Stimulated activated naive B cell treated with anti-CD40 and anti-IgM and Interleukin-4, amounts not matched to agents 10 μg/mL and 1 μg/mL and 100 μg/mL, for 72 hours (primary cell): ENCODE data around the gene C1orf198.

ENCODE experiments used
- ATAC-seq, 2 donors: fragments of 150-1000 bp; cut with Tn5 transposase; replicated peaks; 2 replicates each; pipeline ENCODE4 v1.10.0; 2021; ENCODE audit warnings: moderate library complexity in 1 of 2
- DNase-seq: peaks from one replicate; pipeline ENCODE4 v3.0.0; 2021
- H3K27ac Mint-ChIP-seq: one replicate; pipeline ENCODE4 v1.8.0; 2022; ENCODE audit warnings: mild to moderate bottlenecking, mixed read lengths
- H3K27me3 Mint-ChIP-seq, 2 donors: one replicate each; pipeline ENCODE4 v1.8.0; 2022; ENCODE audit warnings: mixed read lengths in 2 of 2
- H3K36me3 Mint-ChIP-seq, 2 donors: one replicate each; pipeline ENCODE4 v1.8.0; 2022; ENCODE audit warnings: mixed read lengths in 2 of 2, mild to moderate bottlenecking in 1 of 2
- H3K4me1 Mint-ChIP-seq, 2 donors: one replicate each; pipeline ENCODE4 v1.8.0; 2022; ENCODE audit warnings: mixed read lengths in 2 of 2, mild to moderate bottlenecking in 1 of 2
- H3K4me3 Mint-ChIP-seq, 2 donors: one replicate each; pipeline ENCODE4 v1.8.0; 2022; ENCODE audit warnings: mild to moderate bottlenecking in 2 of 2, mixed read lengths in 2 of 2, moderate library complexity in 1 of 2
- H3K9me3 Mint-ChIP-seq, 2 donors: one replicate each; pipeline ENCODE4 v1.8.0; 2022; ENCODE audit warnings: mixed read lengths in 2 of 2, mild to moderate bottlenecking in 1 of 2

Gene C1orf198

DNA sequence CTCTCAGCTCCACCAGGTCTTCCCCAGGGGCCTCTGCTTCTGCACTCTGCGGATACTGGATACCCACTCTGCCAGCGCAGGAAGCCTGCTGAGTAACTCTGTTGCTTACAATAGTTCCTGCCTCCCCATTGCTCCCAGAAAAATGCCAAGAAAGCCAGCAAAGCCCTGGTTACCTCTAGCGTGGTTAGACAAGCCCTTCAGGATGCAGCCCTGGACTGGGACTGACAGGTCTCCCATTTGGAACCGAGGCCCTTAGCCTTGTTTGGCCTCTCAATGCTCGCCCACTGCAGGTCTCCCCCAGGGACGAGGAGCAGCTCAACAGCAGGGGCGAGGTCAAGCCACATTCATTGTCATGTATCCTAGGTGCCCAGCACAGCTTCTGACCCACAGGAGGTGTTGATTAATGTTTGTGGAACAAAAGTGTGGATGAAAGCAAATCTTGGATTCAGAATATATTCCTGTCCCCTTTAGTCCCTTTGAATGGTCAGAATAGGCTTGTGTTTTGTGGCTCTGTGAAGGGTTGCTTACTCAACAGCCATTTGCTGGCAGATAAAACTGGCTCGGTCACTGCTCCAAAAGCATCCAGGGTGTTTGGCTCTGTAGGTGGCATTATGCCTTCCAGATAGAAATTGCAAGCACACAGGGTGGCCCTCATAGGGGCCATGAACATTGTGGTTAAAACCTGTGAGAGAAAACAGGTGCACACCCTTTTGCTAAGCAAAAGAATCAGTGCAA is 58.9 kb downstream of the C1orf198 start:
- no peaks in the 10 kb centered on the region for H3K4me1 Mint-ChIP-seq

DNA sequence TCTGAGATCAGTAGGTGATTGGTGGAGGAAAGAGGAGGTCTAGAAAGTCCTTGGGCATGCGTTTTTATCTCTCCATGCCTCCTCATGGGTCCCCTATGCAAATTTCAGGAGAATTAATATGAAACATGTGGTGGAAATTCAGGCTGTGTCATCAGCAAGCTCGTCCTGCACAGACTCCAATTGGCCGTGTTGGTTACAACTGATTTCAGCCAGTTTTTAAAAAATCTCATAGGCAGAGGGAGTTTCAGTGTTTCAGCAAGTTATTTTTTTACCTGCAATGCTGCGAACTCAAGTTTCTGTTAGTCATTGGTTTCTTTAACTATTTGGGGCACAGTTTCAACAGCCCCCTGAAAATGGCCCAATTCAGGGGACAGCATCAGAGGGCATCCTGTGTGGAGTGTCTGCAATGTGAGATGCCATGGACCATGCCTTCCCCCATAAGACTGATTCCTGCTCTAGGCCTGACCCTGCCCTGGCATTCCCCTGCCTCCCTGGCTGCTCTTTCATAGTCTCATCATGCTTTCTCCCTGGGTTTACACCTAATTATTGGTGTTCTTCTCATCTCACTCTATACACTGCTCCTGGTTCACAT is 59.9 kb downstream of the C1orf198 start:
- no peak for ATAC-seq
- Mint-ChIP-seq H3K36me3 (peaks cover 0 to 6% of the 10 kb centered on the region in 2 donors), H3K27me3 (peaks cover 0 to 5% of the 10 kb centered on the region in 2 donors), H3K4me3 (no peak overlapping the region), H3K4me1 (no peaks in the 10 kb centered on the region), H3K9me3 (peaks cover 15 to 18% of the 10 kb centered on the region in 2 donors), H3K27ac (no peak overlapping the region)
- DNase-seq, result no peak

More for the DNA sequence above, 58.9 kb downstream of the C1orf198 start:
- H3K27ac Mint-ChIP-seq, result no peak overlapping the region
- DNase-seq, result no peak
- H3K36me3 Mint-ChIP-seq, result peaks cover 4 to 10% of the 10 kb centered on the region in 2 donors
- peaks cover 3 to 5% of the 10 kb centered on the region in 2 donors for H3K27me3 Mint-ChIP-seq
- H3K4me3 Mint-ChIP-seq, result no peak overlapping the region
- peaks cover 20 to 24% of the 10 kb centered on the region in 2 donors for H3K9me3 Mint-ChIP-seq
- ATAC-seq, result no peak

DNA sequence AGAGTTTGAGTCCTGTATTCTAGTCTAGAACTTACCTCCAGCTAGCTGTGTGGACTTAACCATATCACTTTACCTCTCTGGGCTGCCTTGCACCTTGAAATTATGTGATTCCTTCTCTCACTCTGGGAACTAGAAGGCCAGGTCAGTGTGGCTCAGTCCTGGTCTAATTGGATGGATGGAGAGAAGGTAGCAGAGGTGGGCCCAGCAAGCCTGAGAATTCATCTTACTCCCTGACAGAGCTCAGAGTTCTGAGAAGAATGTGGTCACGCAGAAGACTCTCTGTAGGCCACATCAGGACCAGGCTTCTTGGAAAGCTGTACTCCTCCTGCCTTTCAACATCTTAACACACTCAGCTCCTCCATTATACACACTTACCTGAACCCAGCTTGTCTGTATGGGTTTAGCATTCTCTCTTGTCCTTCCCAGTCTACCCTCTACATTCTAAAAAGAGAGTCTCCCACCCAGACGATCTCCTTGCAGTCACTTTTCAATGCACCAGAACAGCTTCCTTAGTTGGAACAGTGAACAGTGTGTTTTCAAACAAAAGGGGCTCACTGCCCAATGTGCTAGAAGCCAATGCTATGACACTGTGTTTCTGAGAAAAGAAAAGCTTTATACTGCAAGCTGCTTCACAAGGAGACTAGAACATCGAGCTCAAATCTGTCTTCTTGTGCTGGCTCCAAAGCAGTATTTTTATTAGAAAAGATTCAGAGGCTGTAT is 60.6 kb downstream of the C1orf198 start:
- peaks cover 0 to 8% of the 10 kb centered on the region in 2 donors for H3K27me3 Mint-ChIP-seq
- H3K9me3 Mint-ChIP-seq, result peaks cover 9 to 11% of the 10 kb centered on the region in 2 donors
- H3K27ac Mint-ChIP-seq, result no peak overlapping the region
- no peak for ATAC-seq
- no peak for DNase-seq
- H3K36me3 Mint-ChIP-seq, result no peaks in the 10 kb centered on the region
- H3K4me3 Mint-ChIP-seq, result no peak overlapping the region
- no peaks in the 10 kb centered on the region for H3K4me1 Mint-ChIP-seq

DNA sequence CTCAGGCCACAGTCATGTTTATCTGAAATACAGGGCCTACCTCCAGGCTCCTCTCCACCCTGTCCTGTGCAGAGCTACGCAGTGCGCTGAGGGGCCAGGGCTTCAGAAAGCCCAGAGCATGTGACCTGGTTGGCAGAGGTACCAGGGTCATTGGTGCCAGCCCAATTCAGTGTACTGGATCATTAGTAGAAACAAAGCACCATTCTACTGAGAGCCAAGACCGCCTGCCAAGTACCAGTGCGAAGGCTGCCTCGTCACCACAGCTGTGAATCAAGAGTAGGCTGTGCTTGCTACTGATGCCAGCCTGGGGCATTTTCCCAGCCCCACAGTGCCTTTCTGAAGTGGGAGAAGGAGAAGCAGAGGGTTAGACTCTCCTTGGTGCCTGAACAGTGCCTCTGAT is 61.3 kb downstream of the C1orf198 start:
- H3K4me3 Mint-ChIP-seq, result no peak overlapping the region
- DNase-seq (no peak), ATAC-seq (no peak)
- no peak overlapping the region for H3K27ac Mint-ChIP-seq
- H3K9me3 Mint-ChIP-seq, result peaks cover 5 to 6% of the 10 kb centered on the region in 2 donors
- no peaks in the 10 kb centered on the region for H3K4me1 Mint-ChIP-seq
- no peaks in the 10 kb centered on the region for H3K36me3 Mint-ChIP-seq
- peaks cover 4 to 15% of the 10 kb centered on the region in 2 donors for H3K27me3 Mint-ChIP-seq

DNA sequence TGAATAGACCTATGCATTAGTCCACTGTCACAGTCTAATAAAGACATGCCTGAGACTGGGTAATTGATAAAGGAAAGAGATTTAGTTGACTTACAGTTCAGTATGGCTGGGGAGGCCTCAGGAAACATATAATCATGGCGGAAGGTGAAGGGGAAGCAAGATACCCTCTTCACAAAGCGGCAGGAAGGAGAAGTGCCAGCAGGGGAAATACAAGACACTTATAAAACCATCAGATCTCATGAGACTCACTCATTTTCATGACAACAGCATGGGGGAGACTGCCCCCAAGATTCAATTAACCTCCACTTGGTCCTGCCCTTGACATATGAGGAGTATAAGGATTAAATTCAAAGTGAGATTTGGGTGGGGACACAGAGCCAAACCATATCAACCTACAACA is 61.8 kb downstream of the C1orf198 start:
- Mint-ChIP-seq H3K27ac (no peak overlapping the region), H3K4me3 (no peak overlapping the region), H3K36me3 (no peaks in the 10 kb centered on the region), H3K9me3 (peaks cover 5 to 6% of the 10 kb centered on the region in 2 donors), H3K27me3 (peaks cover 7 to 16% of the 10 kb centered on the region in 2 donors), H3K4me1 (no peaks in the 10 kb centered on the region)
- no peak for DNase-seq
- no peak for ATAC-seq

DNA sequence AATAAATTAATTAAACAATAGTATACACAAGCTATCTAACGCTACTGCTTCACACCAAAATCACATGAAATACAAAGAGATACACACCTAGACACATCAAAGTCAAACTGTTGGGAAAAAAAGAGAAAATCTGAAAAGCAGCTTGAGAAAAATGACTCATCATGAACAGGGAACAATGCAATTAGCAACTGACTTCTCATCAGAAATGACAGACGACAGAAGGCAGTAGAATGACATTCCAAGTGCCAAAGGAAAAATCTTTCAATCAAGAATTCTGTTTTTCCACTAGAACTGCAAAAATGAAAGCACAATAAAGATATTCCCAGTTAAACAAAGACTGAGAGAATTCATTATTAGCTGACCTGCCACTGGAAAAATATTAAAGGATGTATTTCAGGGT is 63.9 kb downstream of the C1orf198 start:
- ATAC-seq (no peak), DNase-seq (no peak)
- Mint-ChIP-seq H3K27me3 (peaks cover 14 to 24% of the 10 kb centered on the region in 2 donors), H3K27ac (no peak overlapping the region), H3K9me3 (peaks cover 3 to 6% of the 10 kb centered on the region in 2 donors), H3K4me1 (no peaks in the 10 kb centered on the region), H3K36me3 (no peaks in the 10 kb centered on the region), H3K4me3 (no peak overlapping the region)

DNA sequence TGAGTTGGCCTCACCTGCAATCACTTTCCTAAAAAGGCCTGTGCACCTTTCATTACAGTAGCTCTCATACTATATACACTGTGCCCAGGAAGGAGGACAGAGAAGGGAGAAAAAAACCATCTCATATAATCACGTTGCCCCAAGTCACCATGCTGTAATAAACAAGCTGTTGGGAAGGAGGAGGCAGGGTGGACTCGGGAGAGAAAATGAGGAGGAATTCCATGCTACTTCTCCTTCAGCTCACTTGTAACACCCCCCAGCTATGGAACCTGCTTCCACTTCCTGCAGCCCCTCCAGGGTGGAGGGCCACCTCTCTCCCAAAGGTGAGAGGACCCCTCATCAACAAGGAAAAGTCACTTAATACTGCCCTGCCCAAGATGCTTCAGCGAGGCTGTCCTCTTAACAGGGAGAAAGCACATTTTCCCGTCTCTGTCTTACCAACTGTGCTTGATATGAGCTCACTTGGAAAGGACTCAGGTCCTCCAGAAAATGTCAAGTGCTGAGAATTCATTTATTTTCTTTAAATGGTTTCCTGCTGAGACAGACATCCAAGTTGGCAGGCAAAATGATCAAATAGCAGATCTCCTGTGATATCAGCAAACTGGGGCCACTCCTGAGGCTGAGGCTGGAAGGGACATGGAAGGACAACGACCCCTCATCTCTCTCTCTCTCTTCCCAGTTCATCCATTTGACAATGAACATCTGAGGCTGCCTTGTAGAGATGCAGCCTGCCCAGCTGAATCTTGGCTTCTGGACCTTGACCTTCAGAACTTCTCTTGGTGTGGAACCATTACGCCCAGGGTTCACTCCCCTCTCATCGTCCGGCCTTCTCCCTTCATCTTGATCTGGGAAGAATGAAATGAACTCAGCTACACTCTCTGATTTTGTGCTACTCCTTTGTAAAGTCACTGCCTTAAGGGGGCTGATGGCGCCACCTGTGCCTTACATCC is 67.2 kb downstream of the C1orf198 start:
- H3K4me1 Mint-ChIP-seq, result no peaks in the 10 kb centered on the region
- H3K36me3 Mint-ChIP-seq, result no peaks in the 10 kb centered on the region
- no peak overlapping the region for H3K4me3 Mint-ChIP-seq
- ATAC-seq (no peak), DNase-seq (no peak)
- H3K27me3 Mint-ChIP-seq, result peaks cover 22 to 34% of the 10 kb centered on the region in 2 donors
- peaks cover 0 to 1% of the 10 kb centered on the region in 2 donors for H3K9me3 Mint-ChIP-seq
- no peak overlapping the region for H3K27ac Mint-ChIP-seq

DNA sequence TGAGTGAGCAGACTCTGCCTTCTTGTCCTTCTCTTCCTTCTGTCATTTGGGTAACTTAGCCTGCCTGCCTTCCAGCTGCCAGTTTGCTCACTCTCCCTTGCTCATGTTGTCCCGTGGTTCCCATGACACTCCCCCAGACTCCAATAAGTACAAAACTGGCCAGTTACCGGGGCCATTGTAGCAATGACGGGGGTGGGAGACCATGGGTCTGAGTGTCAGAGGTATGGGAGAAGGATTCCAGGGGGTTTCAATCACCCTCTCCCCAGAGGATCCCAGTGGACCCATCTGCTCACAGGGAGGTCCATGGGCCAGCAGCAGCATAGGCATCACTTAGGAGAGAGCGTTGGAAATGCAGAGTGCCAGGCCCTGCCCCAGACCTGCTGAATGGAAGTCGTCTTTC is 69.8 kb downstream of the C1orf198 start:
- no peaks in the 10 kb centered on the region for H3K4me1 Mint-ChIP-seq
- no peak for ATAC-seq
- no peak overlapping the region for H3K4me3 Mint-ChIP-seq
- H3K27me3 Mint-ChIP-seq, result peaks cover 27 to 44% of the 10 kb centered on the region in 2 donors
- H3K27ac Mint-ChIP-seq, result no peak overlapping the region
- H3K9me3 Mint-ChIP-seq, result peaks cover 0 to 1% of the 10 kb centered on the region in 2 donors
- DNase-seq, result no peak
- H3K36me3 Mint-ChIP-seq, result no peaks in the 10 kb centered on the region

DNA sequence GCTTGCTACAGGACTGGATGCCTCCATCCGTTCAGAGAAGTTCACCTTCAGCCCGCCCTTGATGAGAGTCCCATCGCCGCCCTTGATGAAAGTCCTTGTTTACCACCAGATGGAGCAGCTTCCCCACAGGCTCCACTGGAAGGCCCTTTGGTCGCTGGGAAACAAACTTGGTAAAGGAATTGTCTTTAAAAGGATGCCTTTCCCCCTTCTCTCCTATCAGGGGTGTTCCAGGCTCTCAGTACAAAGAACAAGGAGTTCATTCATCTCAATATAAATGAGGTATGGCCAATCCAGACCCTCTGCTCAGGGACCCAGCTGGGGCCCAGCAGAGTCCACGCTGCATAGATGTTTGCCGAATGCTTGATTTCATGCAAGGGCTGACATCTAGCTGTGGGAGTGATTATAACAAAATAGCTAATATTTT is 70.4 kb downstream of the C1orf198 start:
- H3K27me3 Mint-ChIP-seq, result peaks cover 31 to 48% of the 10 kb centered on the region in 2 donors
- no peak overlapping the region for H3K4me3 Mint-ChIP-seq
- H3K36me3 Mint-ChIP-seq, result no peaks in the 10 kb centered on the region
- no peaks in the 10 kb centered on the region for H3K4me1 Mint-ChIP-seq
- DNase-seq (no peak), ATAC-seq (no peak)
- H3K9me3 Mint-ChIP-seq, result peaks cover 0 to 1% of the 10 kb centered on the region in 2 donors
- no peak overlapping the region for H3K27ac Mint-ChIP-seq

DNA sequence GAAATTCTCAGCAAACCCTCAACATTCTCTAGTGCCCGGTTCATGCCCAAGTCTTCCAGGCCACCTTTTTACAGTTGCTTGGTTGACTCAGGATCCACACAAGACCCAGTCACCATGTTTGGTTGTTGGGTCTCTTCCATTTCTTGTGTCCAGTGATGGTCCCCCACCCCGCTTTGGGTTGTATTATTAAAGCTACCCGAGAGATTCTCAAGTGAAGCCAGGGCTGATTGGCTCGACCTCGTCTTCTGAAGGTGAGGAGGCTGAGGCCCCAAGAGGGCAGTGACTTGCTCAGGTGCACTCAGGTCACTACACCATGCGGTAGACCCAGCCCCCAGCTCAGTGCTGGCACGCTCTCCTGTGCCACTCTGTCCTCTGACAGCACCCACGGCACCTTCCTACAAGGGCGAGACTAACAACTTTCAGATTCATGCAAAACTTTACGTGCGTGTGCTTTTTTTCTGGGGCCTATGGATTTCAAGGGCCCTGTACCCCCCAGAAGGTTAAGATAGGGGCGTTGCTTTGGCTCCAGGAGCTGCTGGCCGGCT is 70.9 kb downstream of the C1orf198 start:
- Mint-ChIP-seq H3K27ac (no peak overlapping the region), H3K9me3 (peaks cover 0 to 1% of the 10 kb centered on the region in 2 donors), H3K27me3 (peaks cover 32 to 43% of the 10 kb centered on the region in 2 donors)

DNA sequence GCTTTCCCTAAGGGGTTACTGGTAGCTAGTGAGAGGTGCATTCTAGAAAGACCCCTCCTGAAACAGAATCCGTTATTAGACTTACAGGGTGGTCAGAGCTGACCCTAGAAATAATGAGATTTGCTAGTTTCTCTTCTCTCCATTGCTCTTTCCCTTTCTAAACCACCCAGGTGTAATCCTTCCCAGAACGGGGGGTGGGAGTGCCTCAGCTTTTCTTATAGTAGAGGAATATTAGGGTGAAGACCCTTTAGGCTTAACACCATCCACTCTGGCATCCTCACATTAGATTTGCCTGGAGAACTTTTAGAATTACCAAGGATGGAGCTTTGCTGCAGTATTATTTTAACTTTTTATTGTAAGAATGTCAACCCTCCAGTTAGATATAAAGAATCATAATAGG is 71.7 kb downstream of the C1orf198 start:
- H3K9me3 Mint-ChIP-seq, result no peaks in the 10 kb centered on the region
- H3K27me3 Mint-ChIP-seq, result peaks cover 32 to 38% of the 10 kb centered on the region in 2 donors
- H3K27ac Mint-ChIP-seq, result no peak overlapping the region
- DNase-seq (no peak), ATAC-seq (no peak)
- H3K4me3 Mint-ChIP-seq, result no peak overlapping the region
- H3K4me1 Mint-ChIP-seq, result no peaks in the 10 kb centered on the region
- no peaks in the 10 kb centered on the region for H3K36me3 Mint-ChIP-seq

More for the DNA sequence above, 70.9 kb downstream of the C1orf198 start:
- Mint-ChIP-seq H3K36me3 (no peaks in the 10 kb centered on the region), H3K4me1 (no peaks in the 10 kb centered on the region), H3K4me3 (no peak overlapping the region)
- ATAC-seq (no peak), DNase-seq (no peak)

DNA sequence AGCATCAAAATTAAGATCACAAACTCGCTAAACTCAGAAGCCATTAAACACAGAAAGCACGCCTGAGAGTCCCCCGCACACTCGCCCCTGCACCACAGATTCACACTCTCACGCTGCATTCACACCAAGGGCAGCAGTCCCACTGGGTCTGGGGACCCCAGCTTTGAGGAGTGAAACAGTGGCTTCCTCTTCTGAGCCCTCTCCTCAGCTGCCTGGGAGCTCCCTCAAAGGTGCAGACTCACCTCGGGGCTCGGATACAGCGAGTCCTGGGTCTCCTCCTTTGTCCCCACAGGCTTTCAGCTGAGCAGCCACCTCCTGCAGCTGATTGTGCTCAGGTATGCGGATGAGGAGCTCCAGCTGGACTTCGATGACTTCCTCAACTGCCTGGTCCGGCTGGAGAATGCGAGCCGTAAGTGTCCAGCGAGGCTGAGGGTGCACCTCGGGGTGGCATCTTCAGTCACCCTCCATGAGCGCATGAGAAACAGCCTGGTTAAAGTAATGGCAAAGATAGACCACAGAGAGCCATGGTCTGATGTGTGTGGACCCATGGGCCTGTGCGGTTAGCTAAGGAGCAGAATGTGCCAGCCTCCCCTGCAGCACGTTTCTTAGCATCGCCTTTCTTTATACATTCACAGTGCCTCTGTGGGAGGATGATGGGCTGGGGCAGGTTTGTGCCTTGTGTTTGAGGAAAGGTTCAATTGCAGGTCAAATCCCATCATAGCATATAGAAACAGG is 73.3 kb downstream of the C1orf198 start:
- H3K27me3 Mint-ChIP-seq, result peaks cover 29 to 32% of the 10 kb centered on the region in 2 donors
- no peak for ATAC-seq

DNA sequence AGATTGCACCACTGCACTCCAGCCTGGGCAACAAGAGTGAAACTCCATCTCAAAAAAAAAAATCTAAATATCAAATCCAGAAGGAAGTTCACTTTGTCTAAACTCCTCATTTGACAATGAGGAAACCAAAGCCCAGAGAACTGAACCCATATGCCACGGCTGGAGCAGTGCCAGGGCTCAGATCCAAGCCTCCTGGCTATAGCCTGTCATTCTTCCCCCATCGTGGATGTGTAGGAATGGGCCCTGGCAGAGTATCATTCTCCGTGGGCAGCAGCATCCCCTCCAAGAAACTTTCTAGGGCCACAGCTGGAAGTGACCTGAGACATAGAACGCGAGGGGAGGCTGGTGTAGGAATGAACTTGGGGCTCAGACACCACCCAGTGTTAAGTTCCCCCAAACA is 73.9 kb downstream of the C1orf198 start:
- Mint-ChIP-seq H3K4me1 (no peaks in the 10 kb centered on the region), H3K4me3 (no peak overlapping the region), H3K36me3 (no peaks in the 10 kb centered on the region), H3K27ac (no peak overlapping the region), H3K9me3 (no peaks in the 10 kb centered on the region), H3K27me3 (peaks cover 29 to 32% of the 10 kb centered on the region in 2 donors)
- ATAC-seq (no peak), DNase-seq (no peak)

More for the DNA sequence above, 73.3 kb downstream of the C1orf198 start:
- no peak overlapping the region for H3K27ac Mint-ChIP-seq
- no peak for DNase-seq
- no peaks in the 10 kb centered on the region for H3K4me1 Mint-ChIP-seq
- no peak overlapping the region for H3K4me3 Mint-ChIP-seq
- no peaks in the 10 kb centered on the region for H3K36me3 Mint-ChIP-seq
- H3K9me3 Mint-ChIP-seq, result no peaks in the 10 kb centered on the region
